GM06990 (cell line): ENCODE measurements around the gene PRKCE.

Source experiments
- DNase-seq: peaks from one replicate; pipeline ENCODE4 v3.0.0-alpha.2; 2011; ENCODE audit not compliant: insufficient read length; ENCODE audit errors: extremely low read depth
- H3K27me3 ChIP-seq: replicated peaks from 2 replicates; pipeline ENCODE4 v1.6.0; 2011; ENCODE audit warnings: low read length; ENCODE audit not compliant: control insufficient read depth, insufficient read depth
- H3K36me3 ChIP-seq: 2 replicates; pipeline ENCODE4 v1.5.1; 2011; ENCODE audit warnings: low read length; ENCODE audit not compliant: control insufficient read depth, insufficient read depth
- H3K4me3 ChIP-seq: replicated peaks from 2 replicates; pipeline ENCODE4 v1.5.1; 2011; ENCODE audit warnings: low read depth, mild to moderate bottlenecking, control low read depth, low read length
- CTCF ChIP-seq: IDR thresholded peaks from 2 replicates; pipeline ENCODE4 v1.5.1; 2011; ENCODE audit warnings: low read length, control low read depth, mild to moderate bottlenecking, inconsistent platforms; ENCODE audit not compliant: insufficient read depth, poor library complexity, severe bottlenecking

PRKCE gene

DNA sequence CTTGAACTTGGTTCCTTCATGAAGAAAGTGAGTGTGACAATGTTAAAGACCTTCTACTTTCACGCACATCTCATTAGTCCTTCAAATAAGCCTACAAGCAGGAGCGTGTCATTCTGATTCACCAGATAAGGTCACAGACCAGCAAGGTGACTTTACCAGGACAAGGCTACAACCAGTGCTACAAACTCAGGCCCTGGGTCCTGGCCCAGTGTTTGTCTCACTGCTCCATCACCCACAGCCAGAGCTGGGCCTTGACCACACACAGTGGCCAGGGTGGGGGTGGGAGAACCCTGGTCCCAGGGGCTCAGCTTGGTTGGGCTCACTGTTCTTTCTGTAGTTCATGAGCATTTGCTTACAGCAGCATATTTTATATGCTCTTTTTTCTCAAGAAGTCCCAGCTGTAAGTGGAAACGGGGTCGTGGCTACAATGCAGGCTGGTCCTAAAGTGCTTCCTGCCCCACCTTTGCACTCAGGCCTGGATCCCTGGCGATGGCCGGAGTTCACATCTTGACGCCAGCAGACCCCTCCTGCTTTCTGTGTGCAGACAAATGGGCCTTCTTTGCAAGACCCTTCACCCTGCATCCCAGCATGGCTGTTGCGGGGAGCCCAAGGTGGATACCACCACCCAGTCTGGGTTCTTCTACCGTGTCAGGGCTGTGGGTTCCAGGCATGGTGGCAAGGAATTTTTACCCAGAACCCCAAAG is 492.1 kb downstream of the PRKCE start:
- TF ChIP-seq CTCF = no peak
- H3K4me3 ChIP-seq = no peak overlapping the region
- H3K27me3 ChIP-seq = no peaks in the 10 kb centered on the region
- H3K36me3 ChIP-seq = no peaks in the 10 kb centered on the region
- no peak for DNase-seq

DNA sequence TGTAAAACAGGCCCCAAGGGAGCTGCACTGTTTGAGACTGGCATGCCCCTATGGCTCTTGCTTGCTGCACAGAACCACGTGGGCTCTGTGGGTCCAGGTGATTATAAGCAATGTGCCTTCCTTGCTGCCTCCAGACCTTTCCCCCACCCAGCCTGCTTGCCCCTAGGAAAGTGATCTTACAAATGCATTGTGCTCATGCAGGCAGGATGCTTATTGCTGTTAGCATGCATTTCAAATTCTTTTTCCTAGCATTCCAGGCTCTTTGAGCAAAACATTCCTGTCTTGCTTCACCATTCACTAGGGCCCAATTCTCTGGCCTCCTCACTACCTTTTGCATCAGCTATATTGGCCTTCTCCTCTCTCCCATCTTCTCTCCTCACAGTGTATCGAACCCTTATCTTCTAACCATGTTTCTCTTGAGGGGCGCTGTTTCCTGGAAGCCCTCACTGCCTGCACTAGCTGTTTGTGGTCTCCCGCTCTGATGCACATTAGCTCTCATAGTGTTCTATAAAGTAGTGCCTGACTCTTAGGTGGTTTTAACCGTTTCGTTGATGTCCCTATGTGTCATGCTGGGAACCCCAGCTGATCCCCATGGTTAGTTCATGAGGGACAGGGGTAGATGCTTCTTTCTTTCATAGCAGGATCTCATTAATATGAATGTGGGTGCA is 492.8 kb downstream of the PRKCE start:
- TF ChIP-seq CTCF = no peak

GRCh38 chr2:46145017-46145416 is 493.5 kb downstream of the PRKCE start:
- no peaks in the 10 kb centered on the region for H3K36me3 ChIP-seq
- no peak overlapping the region for H3K4me3 ChIP-seq
- DNase-seq = no peak
- no peak for TF ChIP-seq CTCF
- no peaks in the 10 kb centered on the region for H3K27me3 ChIP-seq

More for the DNA sequence above, 492.8 kb downstream of the PRKCE start:
- Histone ChIP-seq H3K4me3 (no peak overlapping the region), H3K27me3 (no peaks in the 10 kb centered on the region), H3K36me3 (no peaks in the 10 kb centered on the region)
- no peak for DNase-seq

- H3K4me3 ChIP-seq = no peak overlapping the region
- no peak for DNase-seq
- TF ChIP-seq CTCF = no peak
- no peaks in the 10 kb centered on the region for H3K36me3 ChIP-seq
- no peaks in the 10 kb centered on the region for H3K27me3 ChIP-seq
Observed at GRCh38 chr2:46145840-46146239, 494.4 kb downstream of the PRKCE start.

DNA sequence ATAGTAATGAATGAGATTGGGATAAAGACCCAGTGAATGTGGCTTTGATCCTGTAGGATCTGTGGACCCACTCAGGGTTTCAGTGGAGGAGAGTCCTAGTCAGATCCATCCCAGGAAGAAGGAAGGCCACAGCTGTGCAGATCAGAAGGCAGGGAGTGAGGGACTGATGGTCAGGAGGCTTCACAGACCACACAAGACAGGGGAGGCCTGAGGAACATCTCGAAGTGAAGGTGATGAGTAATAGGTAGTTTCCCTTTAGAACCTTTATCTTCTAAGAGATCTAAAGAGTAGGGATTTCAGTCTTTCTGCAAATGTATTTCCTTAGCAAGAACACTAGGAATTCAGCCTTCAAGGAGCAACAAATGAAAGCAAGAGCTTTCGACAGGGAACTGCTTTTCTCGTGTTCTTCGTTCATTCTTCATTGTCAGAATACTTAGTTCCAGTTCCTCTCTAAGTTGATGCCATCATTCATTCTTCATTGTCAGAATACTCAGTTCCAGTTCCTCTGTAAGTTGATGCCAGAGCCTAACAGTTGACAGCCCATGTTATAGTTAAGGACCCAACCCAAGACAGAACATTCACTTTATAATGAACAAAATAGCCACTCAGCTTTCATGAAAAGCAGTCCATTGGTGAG is 495.5 kb downstream of the PRKCE start:
- Histone ChIP-seq H3K36me3 (no peaks in the 10 kb centered on the region), H3K27me3 (no peaks in the 10 kb centered on the region), H3K4me3 (no peak overlapping the region)
- TF ChIP-seq CTCF = no peak
- no peak for DNase-seq
